ENCODE results near the gene CMIP.

Gene CMIP

DNA sequence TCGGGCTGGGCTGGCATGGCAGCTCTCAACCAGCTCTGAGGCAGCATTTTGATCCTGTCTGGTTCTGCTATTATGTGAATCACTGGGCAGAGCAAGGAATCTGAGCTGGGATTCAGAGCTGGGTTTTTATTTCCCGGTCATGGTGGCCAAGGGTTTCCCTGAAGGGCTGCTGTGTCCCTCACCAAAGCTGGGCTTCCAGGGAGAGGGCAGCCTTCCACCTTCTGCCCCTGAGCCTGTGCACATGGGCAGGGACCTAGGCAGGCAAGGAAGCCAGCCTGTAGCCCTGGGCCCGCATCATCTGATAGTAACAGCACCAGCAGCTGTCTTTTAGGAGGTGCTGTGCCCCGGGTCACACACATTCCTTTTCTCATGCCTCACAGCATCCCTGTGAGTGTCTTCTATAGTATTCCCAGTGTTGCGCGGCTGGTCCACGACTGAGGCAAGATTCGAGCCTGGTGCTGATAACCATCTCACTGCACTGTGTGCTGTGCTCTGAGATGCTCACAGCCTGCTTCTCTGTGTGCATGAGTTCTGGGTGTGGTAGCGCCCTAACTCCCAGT, 249.2 kb downstream of the CMIP start:
- Histone ChIP-seq H3K4me1 (ENCODE audit: control insufficient read depth in 1 of 2, insufficient read depth in 2 of 2, low read length in 2 of 2) (peaks cover 21 to 41% of the 10 kb centered on the region in 2 donors), H3K36me3 (ENCODE audit: control insufficient read depth in 1 of 2, insufficient read depth in 2 of 2, low read length in 2 of 2) (peaks cover 19 to 50% of the 10 kb centered on the region in 2 donors), H3K4me3 (ENCODE audit: low read depth in 1 of 2, low read length in 2 of 2) (peak overlapping the region in 1 of 2 donors; percentile 26), H3K27ac (ENCODE audit: low read length) (peak overlapping the region; percentile 50), H3K27me3 (ENCODE audit: low read depth, low read length) (no peaks in the 10 kb centered on the region), H3K9me3 (ENCODE audit: control insufficient read depth in 1 of 2, low read length in 2 of 2) (no peaks in the 10 kb centered on the region)

DNA sequence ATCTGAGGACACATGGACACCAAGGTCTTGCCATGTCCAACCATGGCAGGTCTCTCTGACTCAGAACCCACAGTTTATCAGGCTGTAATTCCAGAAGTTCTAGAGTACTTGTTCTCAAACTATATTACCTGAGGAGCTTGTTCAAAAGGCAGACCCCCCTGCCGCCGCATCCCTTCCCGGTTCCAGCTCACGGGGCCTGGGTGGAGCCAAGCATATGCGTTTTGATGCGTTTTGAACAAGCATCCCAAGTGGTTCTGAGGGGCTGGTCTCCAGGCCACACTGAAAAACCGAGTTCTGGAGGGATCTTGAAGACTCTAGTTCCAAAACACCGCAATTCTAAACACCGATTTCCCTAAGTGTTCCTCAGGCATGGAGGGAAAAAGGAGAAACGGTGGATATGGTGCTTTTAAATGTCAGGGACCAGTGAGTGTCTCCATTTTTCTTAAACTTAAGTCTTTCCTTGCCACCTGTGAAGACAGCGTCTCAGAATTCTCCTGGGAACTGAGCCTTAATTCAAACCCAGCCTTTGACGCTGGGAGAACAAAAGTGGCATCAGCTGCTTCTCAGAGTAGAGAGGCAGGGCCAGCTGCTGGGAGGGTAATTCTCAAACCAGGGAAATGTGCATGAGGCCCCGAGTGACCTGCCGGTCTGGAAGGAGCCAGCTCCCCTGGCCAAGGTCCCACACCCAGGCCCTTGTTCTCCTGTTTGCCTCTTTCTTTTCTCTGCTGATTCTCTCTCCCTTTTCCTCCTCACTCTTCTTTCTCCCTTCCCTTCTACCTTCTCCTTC, 250.1 kb downstream of the CMIP start:
- no peaks in the 10 kb centered on the region for H3K27me3 ChIP-seq (ENCODE audit: low read depth, low read length)
- H3K4me3 ChIP-seq (ENCODE audit: low read depth in 1 of 2, low read length in 2 of 2): no peak overlapping the region
- peak overlapping the region; percentile 50 for H3K27ac ChIP-seq (ENCODE audit: low read length)
- peaks cover 21 to 41% of the 10 kb centered on the region in 2 donors for H3K4me1 ChIP-seq (ENCODE audit: control insufficient read depth in 1 of 2, insufficient read depth in 2 of 2, low read length in 2 of 2)
- H3K36me3 ChIP-seq (ENCODE audit: control insufficient read depth in 1 of 2, insufficient read depth in 2 of 2, low read length in 2 of 2): peaks cover 19 to 57% of the 10 kb centered on the region in 2 donors
- no peaks in the 10 kb centered on the region for H3K9me3 ChIP-seq (ENCODE audit: control insufficient read depth in 1 of 2, low read length in 2 of 2)

- no peak overlapping the region for H3K4me3 ChIP-seq (ENCODE audit: low read depth in 1 of 2, low read length in 2 of 2)
- H3K27ac ChIP-seq (ENCODE audit: low read length): peak overlapping the region; percentile 50
- H3K36me3 ChIP-seq (ENCODE audit: control insufficient read depth in 1 of 2, insufficient read depth in 2 of 2, low read length in 2 of 2): peaks cover 26 to 60% of the 10 kb centered on the region in 2 donors
- no peaks in the 10 kb centered on the region for H3K27me3 ChIP-seq (ENCODE audit: low read depth, low read length)
- no peaks in the 10 kb centered on the region for H3K9me3 ChIP-seq (ENCODE audit: control insufficient read depth in 1 of 2, low read length in 2 of 2)
- H3K4me1 ChIP-seq (ENCODE audit: control insufficient read depth in 1 of 2, insufficient read depth in 2 of 2, low read length in 2 of 2): peaks cover 21 to 41% of the 10 kb centered on the region in 2 donors
These were observed 250.9 kb downstream of the CMIP start for GRCh38 chr16:81695321-81696165.

GRCh38 chr16:81696166-81696960, 251.8 kb downstream of the CMIP start:
- H3K9me3 ChIP-seq (ENCODE audit: control insufficient read depth in 1 of 2, low read length in 2 of 2): no peaks in the 10 kb centered on the region
- no peaks in the 10 kb centered on the region for H3K27me3 ChIP-seq (ENCODE audit: low read depth, low read length)
- peaks cover 21 to 41% of the 10 kb centered on the region in 2 donors for H3K4me1 ChIP-seq (ENCODE audit: control insufficient read depth in 1 of 2, insufficient read depth in 2 of 2, low read length in 2 of 2)
- H3K36me3 ChIP-seq (ENCODE audit: control insufficient read depth in 1 of 2, insufficient read depth in 2 of 2, low read length in 2 of 2): peaks cover 34 to 59% of the 10 kb centered on the region in 2 donors
- peak overlapping the region; percentile 69 for H3K27ac ChIP-seq (ENCODE audit: low read length)
- H3K4me3 ChIP-seq (ENCODE audit: low read depth in 1 of 2, low read length in 2 of 2): no peak overlapping the region

DNA sequence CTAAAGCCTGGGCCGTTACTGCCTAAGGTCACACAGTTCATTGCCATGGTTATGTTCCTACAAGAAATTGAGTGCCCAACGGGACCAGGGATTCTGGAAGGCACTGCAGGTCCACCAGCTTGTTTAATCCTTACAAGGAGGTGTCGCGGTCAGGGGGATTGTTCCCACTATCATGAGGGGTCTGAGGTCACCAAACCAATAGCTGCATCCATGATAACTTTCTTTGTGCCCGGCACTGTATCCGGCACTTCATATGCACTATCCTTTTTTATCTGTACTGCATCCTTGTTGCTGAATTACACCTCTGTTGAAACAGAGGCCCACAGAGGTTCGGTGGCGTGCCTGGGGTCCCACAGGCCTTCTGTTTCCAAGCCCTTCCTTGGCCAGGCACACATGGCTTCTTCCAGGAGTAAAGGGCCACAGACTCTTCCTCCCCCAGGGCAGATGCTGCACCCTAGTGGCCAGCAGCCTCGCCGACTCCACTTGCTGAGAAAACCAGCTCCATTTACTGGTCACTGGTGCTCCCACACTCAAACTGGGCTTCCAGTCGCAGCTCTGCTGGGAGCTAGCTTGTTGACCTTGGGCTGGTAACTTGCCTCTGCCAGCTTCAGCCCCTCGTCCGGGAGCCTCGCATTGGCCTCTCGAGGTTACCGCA, 252.5 kb downstream of the CMIP start:
- Histone ChIP-seq H3K9me3 (ENCODE audit: control insufficient read depth in 1 of 2, low read length in 2 of 2) (no peaks in the 10 kb centered on the region), H3K27me3 (ENCODE audit: low read depth, low read length) (no peaks in the 10 kb centered on the region), H3K4me1 (ENCODE audit: control insufficient read depth in 1 of 2, insufficient read depth in 2 of 2, low read length in 2 of 2) (peaks cover 21 to 41% of the 10 kb centered on the region in 2 donors), H3K4me3 (ENCODE audit: low read depth in 1 of 2, low read length in 2 of 2) (no peak overlapping the region), H3K36me3 (ENCODE audit: control insufficient read depth in 1 of 2, insufficient read depth in 2 of 2, low read length in 2 of 2) (peaks cover 38 to 59% of the 10 kb centered on the region in 2 donors), H3K27ac (ENCODE audit: low read length) (peak overlapping the region; percentile 69)

- Histone ChIP-seq H3K9me3 (ENCODE audit: control insufficient read depth in 1 of 2, low read length in 2 of 2) (no peaks in the 10 kb centered on the region), H3K27ac (ENCODE audit: low read length) (peak overlapping the region; percentile 69), H3K36me3 (ENCODE audit: control insufficient read depth in 1 of 2, insufficient read depth in 2 of 2, low read length in 2 of 2) (peaks cover 37 to 59% of the 10 kb centered on the region in 2 donors), H3K4me1 (ENCODE audit: control insufficient read depth in 1 of 2, insufficient read depth in 2 of 2, low read length in 2 of 2) (peaks cover 20 to 34% of the 10 kb centered on the region in 2 donors), H3K27me3 (ENCODE audit: low read depth, low read length) (no peaks in the 10 kb centered on the region), H3K4me3 (ENCODE audit: low read depth in 1 of 2, low read length in 2 of 2) (no peak overlapping the region)
These were observed 253.2 kb downstream of the CMIP start for GRCh38 chr16:81697616-81698309.

DNA sequence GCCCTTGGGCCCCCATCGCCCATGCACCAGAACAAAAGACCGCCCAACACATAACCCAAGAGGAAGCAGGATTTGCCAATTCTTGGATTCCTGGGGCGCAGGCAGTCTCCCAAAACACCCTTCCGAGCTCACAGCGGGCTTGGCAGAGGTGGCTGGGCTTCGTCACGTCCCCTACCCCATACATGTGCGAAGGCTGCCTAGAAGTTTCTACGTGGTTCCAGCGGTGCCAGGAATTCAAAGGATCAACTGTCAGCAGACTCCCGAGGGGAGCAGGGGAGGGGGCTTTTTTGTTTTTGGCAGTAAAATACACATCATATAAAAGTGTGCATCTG, 253.7 kb downstream of the CMIP start:
- Histone ChIP-seq H3K4me3 (ENCODE audit: low read depth in 1 of 2, low read length in 2 of 2) (no peak overlapping the region), H3K9me3 (ENCODE audit: control insufficient read depth in 1 of 2, low read length in 2 of 2) (no peaks in the 10 kb centered on the region), H3K36me3 (ENCODE audit: control insufficient read depth in 1 of 2, insufficient read depth in 2 of 2, low read length in 2 of 2) (peaks cover 40 to 59% of the 10 kb centered on the region in 2 donors), H3K27me3 (ENCODE audit: low read depth, low read length) (no peaks in the 10 kb centered on the region), H3K27ac (ENCODE audit: low read length) (peak overlapping the region; percentile 39), H3K4me1 (ENCODE audit: control insufficient read depth in 1 of 2, insufficient read depth in 2 of 2, low read length in 2 of 2) (peaks cover 19 to 33% of the 10 kb centered on the region in 2 donors)

GRCh38 chr16:81699596-81699995, 255.0 kb downstream of the CMIP start:
- peaks cover 10 to 25% of the 10 kb centered on the region in 2 donors for H3K4me1 ChIP-seq (ENCODE audit: control insufficient read depth in 1 of 2, insufficient read depth in 2 of 2, low read length in 2 of 2)
- peaks cover 39 to 50% of the 10 kb centered on the region in 2 donors for H3K36me3 ChIP-seq (ENCODE audit: control insufficient read depth in 1 of 2, insufficient read depth in 2 of 2, low read length in 2 of 2)
- no peak overlapping the region for H3K27ac ChIP-seq (ENCODE audit: low read length)
- no peaks in the 10 kb centered on the region for H3K27me3 ChIP-seq (ENCODE audit: low read depth, low read length)
- no peaks in the 10 kb centered on the region for H3K9me3 ChIP-seq (ENCODE audit: control insufficient read depth in 1 of 2, low read length in 2 of 2)
- no peak overlapping the region for H3K4me3 ChIP-seq (ENCODE audit: low read depth in 1 of 2, low read length in 2 of 2)

GRCh38 chr16:81700071-81700779, 255.6 kb downstream of the CMIP start:
- Histone ChIP-seq H3K4me1 (ENCODE audit: control insufficient read depth in 1 of 2, insufficient read depth in 2 of 2, low read length in 2 of 2) (peaks cover 6 to 18% of the 10 kb centered on the region in 2 donors), H3K9me3 (ENCODE audit: control insufficient read depth in 1 of 2, low read length in 2 of 2) (no peaks in the 10 kb centered on the region), H3K27ac (ENCODE audit: low read length) (no peak overlapping the region), H3K4me3 (ENCODE audit: low read depth in 1 of 2, low read length in 2 of 2) (no peak overlapping the region), H3K36me3 (ENCODE audit: control insufficient read depth in 1 of 2, insufficient read depth in 2 of 2, low read length in 2 of 2) (peaks cover 45 to 53% of the 10 kb centered on the region in 2 donors), H3K27me3 (ENCODE audit: low read depth, low read length) (no peaks in the 10 kb centered on the region)

All from muscle layer of duodenum (tissue), 2 donors.